Parathyroid adenoma (tissue), 2 donors: ENCODE results near the gene ITPR1.

Source experiments
- H2AFZ ChIP-seq: fragments of 300-600 bp; sonication (generic); one replicate; pipeline ENCODE4 v1.7.0; 2017; ENCODE audit warnings: antibody characterized with exemption, mild to moderate bottlenecking
- H3K27ac ChIP-seq: fragments of 300-600 bp; sonication (generic); one replicate; pipeline ENCODE4 v1.7.0; 2017
- H3K27me3 ChIP-seq: fragments of 300-600 bp; sonication (generic); one replicate; pipeline ENCODE4 v1.7.0; 2017; ENCODE audit warnings: low read length; ENCODE audit not compliant: control insufficient read depth, insufficient read depth
- H3K36me3 ChIP-seq: fragments of 300-600 bp; sonication (generic); one replicate; pipeline ENCODE4 v1.7.0; 2017; ENCODE audit warnings: low read length; ENCODE audit not compliant: control insufficient read depth, insufficient read depth
- H3K4me1 ChIP-seq: fragments of 300-600 bp; sonication (generic); one replicate; pipeline ENCODE4 v1.7.0; 2017; ENCODE audit warnings: control low read depth
- H3K4me2 ChIP-seq: fragments of 300-600 bp; sonication (generic); one replicate; pipeline ENCODE4 v1.7.0; 2017; ENCODE audit warnings: low read length
- H3K4me3 ChIP-seq: fragments of 300-600 bp; sonication (generic); one replicate; pipeline ENCODE4 v1.7.0; 2017; ENCODE audit warnings: low read depth, low read length
- H3K79me2 ChIP-seq: fragments of 300-600 bp; sonication (generic); one replicate; pipeline ENCODE4 v1.7.0; 2017; ENCODE audit warnings: control low read depth
- H3K9ac ChIP-seq: fragments of 300-600 bp; sonication (generic); one replicate; pipeline ENCODE4 v1.7.0; 2017; ENCODE audit warnings: mild to moderate bottlenecking
- H3K9me3 ChIP-seq: fragments of 300-600 bp; sonication (generic); one replicate; pipeline ENCODE4 v1.7.0; 2017; ENCODE audit warnings: low read length; ENCODE audit not compliant: control insufficient read depth
- TF ChIP-seq, protein P1 (sequence below): fragments of 300-600 bp; sonication (generic); IDR thresholded peaks from one replicate; pipeline ENCODE4 v1.7.0; 2017; ENCODE audit warnings: antibody characterized with exemption, mild to moderate bottlenecking
- donor health status: primary hyperparathyroidism.

Gene ITPR1

DNA sequence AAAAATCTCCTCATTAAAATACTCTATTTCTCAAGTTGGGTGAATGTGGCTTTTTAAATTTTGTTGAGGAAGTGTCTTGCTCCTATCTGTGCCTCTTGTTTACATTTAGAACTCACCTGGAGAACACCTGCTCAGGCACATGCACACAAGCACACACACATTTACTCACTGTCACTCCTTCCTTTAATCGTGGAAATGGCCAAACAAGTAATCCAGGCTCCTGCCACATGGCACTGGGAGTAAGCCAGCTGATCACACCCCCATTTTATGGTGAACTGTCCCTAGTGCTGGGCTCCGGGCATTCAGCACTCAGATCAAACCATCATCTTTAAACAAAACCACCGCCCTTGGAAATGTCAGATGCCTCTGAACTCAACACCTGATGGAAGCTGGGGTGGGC, 281.4 kb downstream of the ITPR1 start:
- TF ChIP-seq, protein P1, sequence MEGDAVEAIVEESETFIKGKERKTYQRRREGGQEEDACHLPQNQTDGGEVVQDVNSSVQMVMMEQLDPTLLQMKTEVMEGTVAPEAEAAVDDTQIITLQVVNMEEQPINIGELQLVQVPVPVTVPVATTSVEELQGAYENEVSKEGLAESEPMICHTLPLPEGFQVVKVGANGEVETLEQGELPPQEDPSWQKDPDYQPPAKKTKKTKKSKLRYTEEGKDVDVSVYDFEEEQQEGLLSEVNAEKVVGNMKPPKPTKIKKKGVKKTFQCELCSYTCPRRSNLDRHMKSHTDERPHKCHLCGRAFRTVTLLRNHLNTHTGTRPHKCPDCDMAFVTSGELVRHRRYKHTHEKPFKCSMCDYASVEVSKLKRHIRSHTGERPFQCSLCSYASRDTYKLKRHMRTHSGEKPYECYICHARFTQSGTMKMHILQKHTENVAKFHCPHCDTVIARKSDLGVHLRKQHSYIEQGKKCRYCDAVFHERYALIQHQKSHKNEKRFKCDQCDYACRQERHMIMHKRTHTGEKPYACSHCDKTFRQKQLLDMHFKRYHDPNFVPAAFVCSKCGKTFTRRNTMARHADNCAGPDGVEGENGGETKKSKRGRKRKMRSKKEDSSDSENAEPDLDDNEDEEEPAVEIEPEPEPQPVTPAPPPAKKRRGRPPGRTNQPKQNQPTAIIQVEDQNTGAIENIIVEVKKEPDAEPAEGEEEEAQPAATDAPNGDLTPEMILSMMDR: no peak

DNA sequence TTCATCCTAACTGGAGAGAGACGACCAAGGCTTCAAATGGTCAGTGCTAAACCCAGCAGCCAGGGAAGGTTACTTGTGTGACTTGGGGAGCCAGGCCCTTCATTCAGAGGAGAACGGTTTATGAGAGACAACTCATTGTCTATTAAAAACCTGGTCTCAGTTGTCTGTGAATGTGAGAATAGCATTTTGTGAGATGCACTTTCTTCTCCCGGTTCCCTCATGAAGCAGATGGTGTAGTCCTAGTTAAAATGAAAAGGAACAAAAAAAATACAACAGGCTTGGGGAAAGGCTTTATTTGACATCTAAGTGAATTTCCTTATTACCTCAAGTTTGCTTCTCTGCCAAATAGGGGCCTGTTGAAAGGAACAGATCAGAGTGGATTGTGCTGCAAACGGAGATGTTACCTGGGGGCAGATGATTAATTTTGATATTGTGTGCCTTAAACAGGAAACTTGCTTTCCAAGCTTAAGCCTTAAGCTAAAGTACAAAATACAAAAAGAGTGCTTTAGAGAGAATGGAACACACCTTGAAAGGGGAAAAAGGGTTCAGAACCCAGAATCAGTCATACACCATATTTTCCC, 283.3 kb downstream of the ITPR1 start:
- H2AFZ ChIP-seq: no peak overlapping the region
- no peak overlapping the region for H3K9ac ChIP-seq
- H3K79me2 ChIP-seq: no peaks in the 10 kb centered on the region
- H3K4me2 ChIP-seq: no peak overlapping the region
- no peaks in the 10 kb centered on the region for H3K9me3 ChIP-seq
- no peaks in the 10 kb centered on the region for H3K27me3 ChIP-seq
- no peaks in the 10 kb centered on the region for H3K36me3 ChIP-seq
- peak overlapping the region; percentile 47 for H3K27ac ChIP-seq
- TF ChIP-seq, protein P1: no peak
- H3K4me1 ChIP-seq: peaks cover 26% of the 10 kb centered on the region
- no peak overlapping the region for H3K4me3 ChIP-seq

More for the DNA sequence above, 281.4 kb downstream of the ITPR1 start:
- no peaks in the 10 kb centered on the region for H3K79me2 ChIP-seq
- no peaks in the 10 kb centered on the region for H3K9me3 ChIP-seq
- no peak overlapping the region for H3K9ac ChIP-seq
- H3K4me2 ChIP-seq: no peak overlapping the region
- H3K4me3 ChIP-seq: no peak overlapping the region
- no peak overlapping the region for H2AFZ ChIP-seq
- H3K4me1 ChIP-seq: peaks cover 39% of the 10 kb centered on the region
- H3K27ac ChIP-seq: no peak overlapping the region
- H3K27me3 ChIP-seq: no peaks in the 10 kb centered on the region
- H3K36me3 ChIP-seq: no peaks in the 10 kb centered on the region

DNA sequence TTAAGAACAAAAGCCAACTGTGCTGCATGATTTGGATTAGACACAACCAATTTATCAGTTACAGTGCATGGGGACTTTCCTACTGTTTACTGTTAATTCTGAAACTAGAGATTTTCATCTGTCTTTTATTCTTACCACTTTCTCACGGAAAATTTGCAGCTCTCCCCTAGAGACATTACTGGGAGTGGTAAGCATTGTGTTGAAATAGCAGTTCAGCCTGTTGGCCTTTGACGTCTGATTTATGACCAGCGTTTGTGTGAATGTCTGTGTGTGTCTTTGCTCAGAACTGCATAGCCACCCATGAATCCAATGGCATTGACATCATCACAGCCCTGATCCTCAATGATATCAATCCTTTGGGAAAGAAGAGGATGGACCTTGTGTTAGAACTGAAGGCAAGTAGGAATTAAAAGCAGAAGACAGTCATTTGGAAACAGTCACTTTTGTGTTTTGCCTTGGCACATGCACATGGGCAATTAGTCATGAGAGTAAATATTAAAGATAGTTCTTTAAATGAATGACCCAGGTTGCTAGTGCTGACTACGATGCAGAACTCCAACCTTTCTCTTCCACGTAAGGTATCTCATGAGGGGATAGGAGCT, 283.9 kb downstream of the ITPR1 start:
- Histone ChIP-seq H3K4me2 (no peak overlapping the region), H3K9me3 (no peaks in the 10 kb centered on the region), H3K4me1 (peaks cover 20% of the 10 kb centered on the region), H3K4me3 (no peak overlapping the region), H3K79me2 (no peaks in the 10 kb centered on the region), H2AFZ (no peak overlapping the region), H3K27ac (peak overlapping the region; percentile 47), H3K36me3 (no peaks in the 10 kb centered on the region), H3K9ac (no peak overlapping the region), H3K27me3 (no peaks in the 10 kb centered on the region)
- TF ChIP-seq, protein P1: no peak

DNA sequence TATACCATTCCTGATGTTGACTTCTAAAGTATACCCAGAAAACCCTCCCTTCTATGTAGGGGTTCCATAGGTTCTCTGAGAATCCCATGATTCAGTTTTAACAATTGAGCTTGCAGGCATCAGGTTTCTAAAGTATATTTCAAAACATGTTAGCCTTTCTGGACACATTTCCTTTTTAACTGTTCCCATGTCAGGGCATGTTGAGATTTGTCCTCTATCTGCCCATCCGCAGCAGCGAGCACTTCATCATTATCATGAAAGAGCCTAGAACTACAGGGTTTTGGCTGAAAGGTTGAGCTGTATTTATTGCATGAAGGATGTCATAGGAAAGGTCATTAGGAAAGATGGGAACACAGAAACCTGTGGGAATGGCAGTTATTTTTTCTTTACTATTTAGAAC, 285.0 kb downstream of the ITPR1 start:
- no peak overlapping the region for H3K27ac ChIP-seq
- H3K4me2 ChIP-seq: no peak overlapping the region
- no peaks in the 10 kb centered on the region for H3K9me3 ChIP-seq
- no peaks in the 10 kb centered on the region for H3K79me2 ChIP-seq
- no peaks in the 10 kb centered on the region for H3K27me3 ChIP-seq
- no peak overlapping the region for H3K9ac ChIP-seq
- peaks cover 10% of the 10 kb centered on the region for H3K4me1 ChIP-seq
- TF ChIP-seq, protein P1: no peak
- no peak overlapping the region for H3K4me3 ChIP-seq
- no peaks in the 10 kb centered on the region for H3K36me3 ChIP-seq
- H2AFZ ChIP-seq: no peak overlapping the region

DNA sequence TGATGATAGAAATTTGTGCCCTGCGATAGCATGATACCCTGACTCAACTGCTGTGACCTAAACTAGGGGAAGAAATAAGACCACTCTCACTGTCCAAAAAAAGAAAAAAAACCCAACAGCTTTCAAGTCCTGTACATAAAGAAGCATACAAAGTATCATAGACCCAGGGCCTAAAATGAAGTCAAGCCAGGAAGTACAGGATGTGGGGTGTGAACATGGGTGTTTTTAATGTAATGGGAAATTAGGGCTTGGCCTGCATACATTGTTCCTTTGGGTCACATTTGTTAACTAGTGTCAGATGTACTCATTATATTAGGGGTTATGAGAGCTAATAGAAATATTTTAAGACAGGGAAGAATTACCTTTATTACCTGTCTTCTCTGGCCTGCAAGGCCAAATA, 285.6 kb downstream of the ITPR1 start:
- Histone ChIP-seq H3K4me2 (no peak overlapping the region), H3K4me3 (no peak overlapping the region), H2AFZ (no peak overlapping the region), H3K9me3 (no peaks in the 10 kb centered on the region), H3K27me3 (no peaks in the 10 kb centered on the region), H3K9ac (no peak overlapping the region), H3K4me1 (peaks cover 10% of the 10 kb centered on the region), H3K79me2 (no peaks in the 10 kb centered on the region), H3K27ac (no peak overlapping the region), H3K36me3 (no peaks in the 10 kb centered on the region)
- TF ChIP-seq, protein P1: no peak
